ENCODE measurements around the gene KIAA1549.

DNA sequence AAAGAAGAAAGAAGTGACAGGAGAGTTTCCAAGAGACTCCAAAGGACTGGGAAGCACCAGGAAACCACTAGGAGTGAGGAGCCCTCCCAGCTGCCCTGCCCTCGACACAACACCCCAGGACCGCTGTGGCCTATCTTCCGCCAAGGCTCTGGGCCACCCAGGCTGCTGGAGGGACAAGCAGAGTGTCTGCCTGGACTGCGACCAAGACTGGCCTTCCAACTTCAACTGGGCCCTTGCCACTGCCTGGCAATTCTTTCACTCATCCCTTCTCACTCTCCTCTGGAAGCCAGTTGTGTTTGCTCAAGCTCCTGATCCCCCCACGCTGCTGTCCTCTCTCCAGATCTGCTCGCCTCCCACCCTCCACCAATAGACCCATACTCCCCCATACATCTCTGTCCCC lies 10.2 kb downstream of the KIAA1549 start:
- TF ChIP-seq, protein P1, sequence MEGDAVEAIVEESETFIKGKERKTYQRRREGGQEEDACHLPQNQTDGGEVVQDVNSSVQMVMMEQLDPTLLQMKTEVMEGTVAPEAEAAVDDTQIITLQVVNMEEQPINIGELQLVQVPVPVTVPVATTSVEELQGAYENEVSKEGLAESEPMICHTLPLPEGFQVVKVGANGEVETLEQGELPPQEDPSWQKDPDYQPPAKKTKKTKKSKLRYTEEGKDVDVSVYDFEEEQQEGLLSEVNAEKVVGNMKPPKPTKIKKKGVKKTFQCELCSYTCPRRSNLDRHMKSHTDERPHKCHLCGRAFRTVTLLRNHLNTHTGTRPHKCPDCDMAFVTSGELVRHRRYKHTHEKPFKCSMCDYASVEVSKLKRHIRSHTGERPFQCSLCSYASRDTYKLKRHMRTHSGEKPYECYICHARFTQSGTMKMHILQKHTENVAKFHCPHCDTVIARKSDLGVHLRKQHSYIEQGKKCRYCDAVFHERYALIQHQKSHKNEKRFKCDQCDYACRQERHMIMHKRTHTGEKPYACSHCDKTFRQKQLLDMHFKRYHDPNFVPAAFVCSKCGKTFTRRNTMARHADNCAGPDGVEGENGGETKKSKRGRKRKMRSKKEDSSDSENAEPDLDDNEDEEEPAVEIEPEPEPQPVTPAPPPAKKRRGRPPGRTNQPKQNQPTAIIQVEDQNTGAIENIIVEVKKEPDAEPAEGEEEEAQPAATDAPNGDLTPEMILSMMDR (IDR thresholded peaks at IDR 0.05; ENCODE audit: low read depth, low read length, missing input control) = no peak
- TF ChIP-seq, protein P2, sequence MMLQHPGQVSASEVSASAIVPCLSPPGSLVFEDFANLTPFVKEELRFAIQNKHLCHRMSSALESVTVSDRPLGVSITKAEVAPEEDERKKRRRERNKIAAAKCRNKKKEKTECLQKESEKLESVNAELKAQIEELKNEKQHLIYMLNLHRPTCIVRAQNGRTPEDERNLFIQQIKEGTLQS (IDR thresholded peaks at IDR 0.05) = no peak
- no peak for TF ChIP-seq NR2F2 (IDR thresholded peaks at IDR 0.05)
- no peak for TF ChIP-seq SP1 (IDR thresholded peaks at IDR 0.05)
- TF ChIP-seq GABPA (IDR thresholded peaks at IDR 0.05 in 1 of 2, conservative IDR thresholded peaks at IDR 0.05 in 1 of 2) = no peak
- no peak for TF ChIP-seq TAF1 (conservative IDR thresholded peaks at IDR 0.05)
- no peak for TF ChIP-seq YY1 (IDR thresholded peaks at IDR 0.05)
- TF ChIP-seq JUND (IDR thresholded peaks at IDR 0.05) = no peak
- TF ChIP-seq RAD21 (IDR thresholded peaks at IDR 0.05) = no peak
- TF ChIP-seq RXRA (IDR thresholded peaks at IDR 0.05) = no peak
- TF ChIP-seq EGR1 (IDR thresholded peaks at IDR 0.05; ENCODE audit: low read depth in 2 of 2) = no peak
- TF ChIP-seq, protein P3, sequence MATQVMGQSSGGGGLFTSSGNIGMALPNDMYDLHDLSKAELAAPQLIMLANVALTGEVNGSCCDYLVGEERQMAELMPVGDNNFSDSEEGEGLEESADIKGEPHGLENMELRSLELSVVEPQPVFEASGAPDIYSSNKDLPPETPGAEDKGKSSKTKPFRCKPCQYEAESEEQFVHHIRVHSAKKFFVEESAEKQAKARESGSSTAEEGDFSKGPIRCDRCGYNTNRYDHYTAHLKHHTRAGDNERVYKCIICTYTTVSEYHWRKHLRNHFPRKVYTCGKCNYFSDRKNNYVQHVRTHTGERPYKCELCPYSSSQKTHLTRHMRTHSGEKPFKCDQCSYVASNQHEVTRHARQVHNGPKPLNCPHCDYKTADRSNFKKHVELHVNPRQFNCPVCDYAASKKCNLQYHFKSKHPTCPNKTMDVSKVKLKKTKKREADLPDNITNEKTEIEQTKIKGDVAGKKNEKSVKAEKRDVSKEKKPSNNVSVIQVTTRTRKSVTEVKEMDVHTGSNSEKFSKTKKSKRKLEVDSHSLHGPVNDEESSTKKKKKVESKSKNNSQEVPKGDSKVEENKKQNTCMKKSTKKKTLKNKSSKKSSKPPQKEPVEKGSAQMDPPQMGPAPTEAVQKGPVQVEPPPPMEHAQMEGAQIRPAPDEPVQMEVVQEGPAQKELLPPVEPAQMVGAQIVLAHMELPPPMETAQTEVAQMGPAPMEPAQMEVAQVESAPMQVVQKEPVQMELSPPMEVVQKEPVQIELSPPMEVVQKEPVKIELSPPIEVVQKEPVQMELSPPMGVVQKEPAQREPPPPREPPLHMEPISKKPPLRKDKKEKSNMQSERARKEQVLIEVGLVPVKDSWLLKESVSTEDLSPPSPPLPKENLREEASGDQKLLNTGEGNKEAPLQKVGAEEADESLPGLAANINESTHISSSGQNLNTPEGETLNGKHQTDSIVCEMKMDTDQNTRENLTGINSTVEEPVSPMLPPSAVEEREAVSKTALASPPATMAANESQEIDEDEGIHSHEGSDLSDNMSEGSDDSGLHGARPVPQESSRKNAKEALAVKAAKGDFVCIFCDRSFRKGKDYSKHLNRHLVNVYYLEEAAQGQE (IDR thresholded peaks at IDR 0.05) = no peak
- TF ChIP-seq, protein P4, sequence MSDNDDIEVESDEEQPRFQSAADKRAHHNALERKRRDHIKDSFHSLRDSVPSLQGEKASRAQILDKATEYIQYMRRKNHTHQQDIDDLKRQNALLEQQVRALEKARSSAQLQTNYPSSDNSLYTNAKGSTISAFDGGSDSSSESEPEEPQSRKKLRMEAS (IDR thresholded peaks at IDR 0.05) = no peak
